ENCODE measurements around the gene KIRREL3.

The KIRREL3 gene

GRCh38 chr11:126886636-126887035 lies 113.9 kb downstream of the KIRREL3 start:
- no peak overlapping the region for H3K27ac ChIP-seq (ENCODE audit: low read depth, low read length)
- no peaks in the 10 kb centered on the region for H3K36me3 ChIP-seq (ENCODE audit: low read length)
- H3K4me2 ChIP-seq (ENCODE audit: low read depth, low read length, poor library complexity, severe bottlenecking) = no peak overlapping the region
- H3K79me2 ChIP-seq (ENCODE audit: insufficient read depth, low read length) = no peaks in the 10 kb centered on the region
- no peaks in the 10 kb centered on the region for H3K9me2 ChIP-seq (replicated peaks; ENCODE audit: insufficient read depth, low read length)
- H4K20me1 ChIP-seq (ENCODE audit: low read depth, low read length) = no peaks in the 10 kb centered on the region
- no peak overlapping the region for H3K9ac ChIP-seq (ENCODE audit: low read length)
- no peaks in the 10 kb centered on the region for H3K9me3 ChIP-seq (ENCODE audit: insufficient read depth, low read length)
- no peaks in the 10 kb centered on the region for H3F3A ChIP-seq (ENCODE audit: insufficient read depth)
- no peak overlapping the region for H3K4me3 ChIP-seq (ENCODE audit: insufficient read depth, low read length, poor library complexity, severe bottlenecking)
- TF ChIP-seq CTCF (IDR thresholded peaks at IDR 0.05; ENCODE audit: insufficient read depth, low read length, poor library complexity, severe bottlenecking) = no peak
- TF ChIP-seq EZH2phosphoT487 (conservative IDR thresholded peaks at IDR 0.05; ENCODE audit: low read length) = no peak
- no peaks in the 10 kb centered on the region for H3K27me3 ChIP-seq (ENCODE audit: low read length)
- H2AFZ ChIP-seq (ENCODE audit: low read depth, low read length, severe bottlenecking) = no peak overlapping the region

GRCh38 chr11:126886085-126886484 lies 114.5 kb downstream of the KIRREL3 start:
- no peak overlapping the region for H2AFZ ChIP-seq (ENCODE audit: low read depth, low read length, severe bottlenecking)
- no peaks in the 10 kb centered on the region for H3K79me2 ChIP-seq (ENCODE audit: insufficient read depth, low read length)
- no peaks in the 10 kb centered on the region for H3F3A ChIP-seq (ENCODE audit: insufficient read depth)
- H3K27ac ChIP-seq (ENCODE audit: low read depth, low read length) = no peak overlapping the region
- H3K4me3 ChIP-seq (ENCODE audit: insufficient read depth, low read length, poor library complexity, severe bottlenecking) = no peak overlapping the region
- H3K36me3 ChIP-seq (ENCODE audit: low read length) = no peaks in the 10 kb centered on the region
- H3K27me3 ChIP-seq (ENCODE audit: low read length) = no peaks in the 10 kb centered on the region
- H3K9me3 ChIP-seq (ENCODE audit: insufficient read depth, low read length) = no peaks in the 10 kb centered on the region
- no peak overlapping the region for H3K9ac ChIP-seq (ENCODE audit: low read length)
- TF ChIP-seq CTCF (IDR thresholded peaks at IDR 0.05; ENCODE audit: insufficient read depth, low read length, poor library complexity, severe bottlenecking) = no peak
- no peak for TF ChIP-seq EZH2phosphoT487 (conservative IDR thresholded peaks at IDR 0.05; ENCODE audit: low read length)
- no peaks in the 10 kb centered on the region for H3K9me2 ChIP-seq (replicated peaks; ENCODE audit: insufficient read depth, low read length)
- H4K20me1 ChIP-seq (ENCODE audit: low read depth, low read length) = no peaks in the 10 kb centered on the region
- H3K4me2 ChIP-seq (ENCODE audit: low read depth, low read length, poor library complexity, severe bottlenecking) = no peak overlapping the region

- Histone ChIP-seq H3K9ac (ENCODE audit: low read length) (no peak overlapping the region), H2AFZ (ENCODE audit: low read depth, low read length, severe bottlenecking) (no peak overlapping the region), H4K20me1 (ENCODE audit: low read depth, low read length) (no peaks in the 10 kb centered on the region), H3K4me3 (ENCODE audit: insufficient read depth, low read length, poor library complexity, severe bottlenecking) (no peak overlapping the region), H3K4me2 (ENCODE audit: low read depth, low read length, poor library complexity, severe bottlenecking) (no peak overlapping the region), H3K27ac (ENCODE audit: low read depth, low read length) (no peak overlapping the region), H3K36me3 (ENCODE audit: low read length) (no peaks in the 10 kb centered on the region), H3K79me2 (ENCODE audit: insufficient read depth, low read length) (no peaks in the 10 kb centered on the region), H3K27me3 (ENCODE audit: low read length) (no peaks in the 10 kb centered on the region), H3K9me2 (replicated peaks; ENCODE audit: insufficient read depth, low read length) (no peaks in the 10 kb centered on the region), H3F3A (ENCODE audit: insufficient read depth) (no peaks in the 10 kb centered on the region), H3K9me3 (ENCODE audit: insufficient read depth, low read length) (no peaks in the 10 kb centered on the region)
- TF ChIP-seq CTCF (IDR thresholded peaks at IDR 0.05; ENCODE audit: insufficient read depth, low read length, poor library complexity, severe bottlenecking) = no peak
- no peak for TF ChIP-seq EZH2phosphoT487 (conservative IDR thresholded peaks at IDR 0.05; ENCODE audit: low read length)
Observed at GRCh38 chr11:126884594-126884993, 116.0 kb downstream of the KIRREL3 start.

Data from SU-DHL-6 (cell line).